SKM-1 (cell line): ENCODE measurements around the gene UGT2B17.
"Not testable (repeated sequence)": the region's sequence is repeated elsewhere in the genome, so short reads cannot be mapped to it uniquely, and the experiment has no call there.

Source experiments
- DNase-seq: peaks from one replicate; lab custom pipeline; 2025; ENCODE audit not compliant: unreplicated experiment; lab: John Stamatoyannopoulos, UW

The UGT2B17 gene

GRCh38 chr4:68569466-68570121 is 6.5 kb downstream of the UGT2B17 start:
- DNase-seq: no peak

- not testable (repeated sequence) for DNase-seq
Measured at GRCh38 chr4:68569036-68569435, 7.1 kb downstream of the UGT2B17 start.

- DNase-seq: not testable (repeated sequence)
Measured at GRCh38 chr4:68568535-68568934, 7.6 kb downstream of the UGT2B17 start.

- DNase-seq: not testable (repeated sequence)
Measured at GRCh38 chr4:68566364-68566763, 9.8 kb downstream of the UGT2B17 start.

- not testable (repeated sequence) for DNase-seq
Measured at GRCh38 chr4:68565082-68565481, 11.0 kb downstream of the UGT2B17 start.

GRCh38 chr4:68560364-68561070 is 15.6 kb downstream of the UGT2B17 start:
- not testable (repeated sequence) for DNase-seq

GRCh38 chr4:68553830-68554229 is 22.3 kb downstream of the UGT2B17 start:
- not testable (repeated sequence) for DNase-seq

GRCh38 chr4:68552818-68553811 is 23.0 kb downstream of the UGT2B17 start:
- DNase-seq: not testable (repeated sequence)

- not testable (repeated sequence) for DNase-seq
Measured at GRCh38 chr4:68542742-68543141, 33.4 kb downstream of the UGT2B17 start.

GRCh38 chr4:68536375-68536774 is 39.7 kb downstream of the UGT2B17 start:
- no peak for DNase-seq

- no peak for DNase-seq
Measured at GRCh38 chr4:68535974-68536373, 40.1 kb downstream of the UGT2B17 start.

- DNase-seq: not testable (repeated sequence)
Measured at GRCh38 chr4:68522232-68522631, 53.9 kb downstream of the UGT2B17 start.

GRCh38 chr4:68520985-68521384 is 55.1 kb downstream of the UGT2B17 start:
- DNase-seq: no peak

- DNase-seq: no peak
Measured at GRCh38 chr4:68518889-68519288, 57.2 kb downstream of the UGT2B17 start.

- not testable (repeated sequence) for DNase-seq
Measured at GRCh38 chr4:68505452-68505851, 70.7 kb downstream of the UGT2B17 start.

- not testable (repeated sequence) for DNase-seq
Measured at GRCh38 chr4:68504836-68505235, 71.3 kb downstream of the UGT2B17 start.

GRCh38 chr4:68503462-68503861 is 72.7 kb downstream of the UGT2B17 start:
- not testable (repeated sequence) for DNase-seq

GRCh38 chr4:68499021-68499420 is 77.1 kb downstream of the UGT2B17 start:
- no peak for DNase-seq

- DNase-seq: peak; percentile 60
Measured at GRCh38 chr4:68498413-68499007, 77.6 kb downstream of the UGT2B17 start.

GRCh38 chr4:68494688-68495087 is 81.4 kb downstream of the UGT2B17 start:
- DNase-seq: no peak
